NCI-H2081 (cell line): Measurements from ENCODE around the gene ALKBH7.

Source experiments
- DNase-seq, 2 experiments: peaks; one replicate each; lab custom pipeline; 2025; lab: John Stamatoyannopoulos, UW

Gene ALKBH7

GRCh38 chr19:6424195-6424938 is 51.8 kb downstream of the ALKBH7 start, which contains the start of gene KHSRP:
KHSRP (minus strand) TSS chr19:6424811; CDS start chr19:6424701, 110 bp downstream.
- DNase-seq, result no peak
